ENCODE data around the gene HOXA10.

HOXA10 gene

DNA sequence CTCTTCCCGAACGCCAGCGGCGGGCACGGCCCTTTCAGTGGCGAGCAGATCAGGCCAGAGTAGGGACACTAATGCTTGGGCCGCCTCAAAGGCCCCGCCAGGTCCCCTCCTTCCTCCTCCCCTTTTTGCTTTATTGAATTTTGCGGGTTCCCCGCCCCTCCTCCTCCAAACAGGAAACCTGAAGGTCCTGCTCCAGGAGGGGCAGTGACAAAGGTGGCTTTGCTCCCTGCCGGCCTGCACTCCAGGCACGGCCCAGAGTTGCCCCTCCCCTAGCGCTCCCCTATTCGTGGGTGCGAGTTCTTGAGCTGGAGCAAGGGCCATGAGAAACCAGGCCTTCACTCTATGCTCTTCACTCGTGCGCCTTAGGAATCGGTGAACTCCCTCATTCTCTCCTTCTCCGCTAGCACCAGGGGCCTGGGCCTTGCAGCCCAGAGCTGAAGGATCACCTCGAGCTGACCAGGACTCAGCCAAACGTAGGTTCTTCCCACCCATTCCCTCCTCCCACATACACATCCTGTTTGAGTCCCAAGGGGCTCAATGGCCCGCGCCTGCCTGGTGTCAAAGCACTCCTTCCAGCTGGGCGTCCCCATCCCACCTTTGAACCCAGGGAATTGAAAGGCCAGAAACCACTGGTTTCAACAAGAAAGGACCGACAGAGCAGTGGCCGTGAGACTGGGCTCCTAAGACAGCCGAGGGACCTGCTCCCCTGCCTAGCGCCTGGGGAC, 25.9 kb downstream of the HOXA10 start:
- H3K36me3 ChIP-seq (ENCODE audit: control insufficient read depth, insufficient read depth, low read length): no peaks in the 10 kb centered on the region

GRCh38 chr7:27147199-27148030, 26.7 kb downstream of the HOXA10 start, which contains the start of gene HOXA6:
Gene HOXA6, minus strand, starts transcription at chr7:27147774. Its CDS starts 25 bp downstream, at chr7:27147749.
- Histone ChIP-seq H3K9me3 (ENCODE audit: control insufficient read depth, low read length) (no peaks in the 10 kb centered on the region), H3K4me3 (ENCODE audit: insufficient read depth, low read depth, low read length, poor library complexity, severe bottlenecking) (no peak within 1 kb of the TSS), H3K4me1 (ENCODE audit: control insufficient read depth, insufficient read depth, low read length, poor library complexity, severe bottlenecking) (peaks cover 25% of the 10 kb centered on the region), H3K27me3 (replicated peaks; ENCODE audit: control insufficient read depth, insufficient read depth, low read length, poor library complexity, severe bottlenecking) (peaks cover 64% of the 10 kb centered on the region), H3K36me3 (ENCODE audit: control insufficient read depth, insufficient read depth, low read length) (no peaks in the 10 kb centered on the region), H3K27ac (ENCODE audit: insufficient read depth, low read length, poor library complexity, severe bottlenecking) (no peak within 1 kb of the TSS)
- no peak for DNase-seq

More for the DNA sequence above, 25.9 kb downstream of the HOXA10 start:
- no peak overlapping the region for H3K27ac ChIP-seq (ENCODE audit: insufficient read depth, low read length, poor library complexity, severe bottlenecking)
- H3K9me3 ChIP-seq (ENCODE audit: control insufficient read depth, low read length): no peaks in the 10 kb centered on the region
- H3K4me1 ChIP-seq (ENCODE audit: control insufficient read depth, insufficient read depth, low read length, poor library complexity, severe bottlenecking): peaks cover 25% of the 10 kb centered on the region
- no peak for DNase-seq
- H3K27me3 ChIP-seq (replicated peaks; ENCODE audit: control insufficient read depth, insufficient read depth, low read length, poor library complexity, severe bottlenecking): peaks cover 66% of the 10 kb centered on the region
- no peak overlapping the region for H3K4me3 ChIP-seq (ENCODE audit: insufficient read depth, low read depth, low read length, poor library complexity, severe bottlenecking)

DNA sequence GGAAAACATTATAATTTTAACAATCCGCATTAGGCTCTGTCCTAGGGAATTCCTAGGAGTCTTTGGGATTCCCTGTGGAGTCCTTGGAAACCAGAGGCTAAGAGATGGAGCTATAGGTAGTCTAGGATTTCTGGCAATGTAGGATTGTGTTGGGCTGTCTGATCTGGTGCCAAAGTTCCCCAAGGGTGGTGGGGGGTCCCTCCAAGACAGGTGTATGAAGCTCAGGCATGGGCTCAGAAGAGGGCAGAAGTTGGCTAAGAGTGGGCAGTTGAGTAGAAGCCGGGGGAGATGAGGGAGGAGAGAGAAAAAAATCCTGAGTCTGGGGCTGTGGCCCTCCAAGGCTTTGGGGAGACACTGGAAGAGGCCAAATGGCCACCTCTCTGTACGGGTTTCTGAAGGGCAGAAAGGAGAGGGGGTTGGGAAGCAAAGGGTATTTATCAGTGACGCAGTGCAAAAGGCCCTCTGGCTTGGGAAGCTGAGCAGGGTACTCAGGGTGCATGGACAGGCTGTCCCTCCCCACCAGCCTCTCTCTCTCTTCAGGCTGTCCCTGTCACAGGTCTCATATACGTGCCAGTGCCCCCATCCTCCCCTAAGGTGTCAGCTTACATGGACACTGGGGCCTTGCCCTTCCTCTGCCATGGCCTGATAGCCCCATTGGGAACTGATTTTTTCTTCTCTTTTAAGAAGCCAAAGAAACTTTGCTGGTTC, 27.5 kb downstream of the HOXA10 start:
- no peak overlapping the region for H3K4me3 ChIP-seq (ENCODE audit: insufficient read depth, low read depth, low read length, poor library complexity, severe bottlenecking)
- H3K36me3 ChIP-seq (ENCODE audit: control insufficient read depth, insufficient read depth, low read length): no peaks in the 10 kb centered on the region
- DNase-seq: no peak
- peaks cover 56% of the 10 kb centered on the region for H3K27me3 ChIP-seq (replicated peaks; ENCODE audit: control insufficient read depth, insufficient read depth, low read length, poor library complexity, severe bottlenecking)
- H3K4me1 ChIP-seq (ENCODE audit: control insufficient read depth, insufficient read depth, low read length, poor library complexity, severe bottlenecking): peaks cover 19% of the 10 kb centered on the region
- H3K9me3 ChIP-seq (ENCODE audit: control insufficient read depth, low read length): no peaks in the 10 kb centered on the region
- no peak overlapping the region for H3K27ac ChIP-seq (ENCODE audit: insufficient read depth, low read length, poor library complexity, severe bottlenecking)

- Histone ChIP-seq H3K4me3 (ENCODE audit: insufficient read depth, low read depth, low read length, poor library complexity, severe bottlenecking) (no peak overlapping the region), H3K36me3 (ENCODE audit: control insufficient read depth, insufficient read depth, low read length) (no peaks in the 10 kb centered on the region), H3K27ac (ENCODE audit: insufficient read depth, low read length, poor library complexity, severe bottlenecking) (no peak overlapping the region), H3K27me3 (replicated peaks; ENCODE audit: control insufficient read depth, insufficient read depth, low read length, poor library complexity, severe bottlenecking) (peaks cover 49% of the 10 kb centered on the region), H3K9me3 (ENCODE audit: control insufficient read depth, low read length) (no peaks in the 10 kb centered on the region), H3K4me1 (ENCODE audit: control insufficient read depth, insufficient read depth, low read length, poor library complexity, severe bottlenecking) (peaks cover 12% of the 10 kb centered on the region)
- no peak for DNase-seq
These were observed 28.2 kb downstream of the HOXA10 start for GRCh38 chr7:27145914-27146412.

GRCh38 chr7:27145165-27145913, 28.8 kb downstream of the HOXA10 start:
- no peak for DNase-seq
- no peaks in the 10 kb centered on the region for H3K36me3 ChIP-seq (ENCODE audit: control insufficient read depth, insufficient read depth, low read length)
- no peaks in the 10 kb centered on the region for H3K9me3 ChIP-seq (ENCODE audit: control insufficient read depth, low read length)
- H3K27ac ChIP-seq (ENCODE audit: insufficient read depth, low read length, poor library complexity, severe bottlenecking): no peak overlapping the region
- H3K4me1 ChIP-seq (ENCODE audit: control insufficient read depth, insufficient read depth, low read length, poor library complexity, severe bottlenecking): peaks cover 6% of the 10 kb centered on the region
- no peak overlapping the region for H3K4me3 ChIP-seq (ENCODE audit: insufficient read depth, low read depth, low read length, poor library complexity, severe bottlenecking)
- peaks cover 44% of the 10 kb centered on the region for H3K27me3 ChIP-seq (replicated peaks; ENCODE audit: control insufficient read depth, insufficient read depth, low read length, poor library complexity, severe bottlenecking)

- Histone ChIP-seq H3K36me3 (ENCODE audit: control insufficient read depth, insufficient read depth, low read length) (no peaks in the 10 kb centered on the region), H3K9me3 (ENCODE audit: control insufficient read depth, low read length) (no peaks in the 10 kb centered on the region), H3K27ac (ENCODE audit: insufficient read depth, low read length, poor library complexity, severe bottlenecking) (no peak overlapping the region), H3K27me3 (replicated peaks; ENCODE audit: control insufficient read depth, insufficient read depth, low read length, poor library complexity, severe bottlenecking) (peaks cover 38% of the 10 kb centered on the region), H3K4me3 (ENCODE audit: insufficient read depth, low read depth, low read length, poor library complexity, severe bottlenecking) (no peak overlapping the region), H3K4me1 (ENCODE audit: control insufficient read depth, insufficient read depth, low read length, poor library complexity, severe bottlenecking) (peaks cover 4% of the 10 kb centered on the region)
- no peak for DNase-seq
These were observed 29.3 kb downstream of the HOXA10 start for GRCh38 chr7:27144781-27145164.

DNA sequence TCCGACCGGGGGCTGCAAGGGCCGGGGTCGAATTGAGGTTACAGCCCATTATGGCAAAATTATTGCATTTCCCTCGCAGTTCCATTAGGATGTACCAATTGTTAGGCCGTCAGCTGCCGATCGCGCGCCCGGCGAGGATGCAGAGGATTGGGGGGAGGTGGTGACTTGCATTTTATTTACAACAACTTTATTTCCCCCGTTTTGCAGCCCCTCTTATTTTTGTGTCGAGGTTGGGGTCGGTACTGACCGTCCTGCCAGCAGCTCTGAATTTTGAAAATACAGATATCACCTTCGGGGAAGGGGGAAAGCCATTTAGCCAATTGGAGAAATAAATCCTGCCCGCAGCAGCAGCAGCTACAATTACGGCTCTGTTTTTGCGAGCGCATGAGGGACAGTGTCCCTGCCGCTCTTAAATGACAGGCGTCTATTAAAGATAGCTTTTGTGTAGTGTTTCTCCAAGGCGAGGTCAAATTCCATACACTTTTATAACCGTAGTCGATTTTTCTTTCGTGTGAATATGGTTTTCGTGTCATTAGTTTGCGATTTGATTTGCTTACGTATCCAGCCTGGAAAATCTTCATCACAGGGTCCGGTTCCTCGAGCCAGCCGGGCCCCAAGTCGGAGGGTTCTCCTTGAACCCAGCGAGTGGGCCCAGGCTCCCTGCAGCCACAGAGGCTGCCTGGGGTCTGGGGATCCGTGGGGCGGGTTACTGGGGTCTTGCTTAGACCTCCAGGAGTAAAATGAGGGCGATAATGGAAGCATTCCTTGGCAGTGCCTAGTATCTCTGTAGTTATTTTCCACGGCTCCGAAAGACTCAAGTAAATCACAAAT, 30.0 kb downstream of the HOXA10 start:
- peaks cover 4% of the 10 kb centered on the region for H3K4me1 ChIP-seq (ENCODE audit: control insufficient read depth, insufficient read depth, low read length, poor library complexity, severe bottlenecking)
- no peak overlapping the region for H3K27ac ChIP-seq (ENCODE audit: insufficient read depth, low read length, poor library complexity, severe bottlenecking)
- H3K9me3 ChIP-seq (ENCODE audit: control insufficient read depth, low read length): no peaks in the 10 kb centered on the region
- peaks cover 33% of the 10 kb centered on the region for H3K27me3 ChIP-seq (replicated peaks; ENCODE audit: control insufficient read depth, insufficient read depth, low read length, poor library complexity, severe bottlenecking)
- no peak overlapping the region for H3K4me3 ChIP-seq (ENCODE audit: insufficient read depth, low read depth, low read length, poor library complexity, severe bottlenecking)
- DNase-seq: no peak
- H3K36me3 ChIP-seq (ENCODE audit: control insufficient read depth, insufficient read depth, low read length): no peaks in the 10 kb centered on the region

GRCh38 chr7:27143023-27143949, 30.8 kb downstream of the HOXA10 start, which contains the start of gene HOXA5:
Gene HOXA5, minus strand, starts transcription at chr7:27143681. Its CDS starts 74 bp downstream, at chr7:27143607.
- H3K9me3 ChIP-seq (ENCODE audit: control insufficient read depth, low read length): no peaks in the 10 kb centered on the region
- H3K4me1 ChIP-seq (ENCODE audit: control insufficient read depth, insufficient read depth, low read length, poor library complexity, severe bottlenecking): peaks cover 4% of the 10 kb centered on the region
- H3K27ac ChIP-seq (ENCODE audit: insufficient read depth, low read length, poor library complexity, severe bottlenecking): no peak within 1 kb of the TSS
- H3K4me3 ChIP-seq (ENCODE audit: insufficient read depth, low read depth, low read length, poor library complexity, severe bottlenecking): no peak within 1 kb of the TSS
- H3K27me3 ChIP-seq (replicated peaks; ENCODE audit: control insufficient read depth, insufficient read depth, low read length, poor library complexity, severe bottlenecking): peaks cover 24% of the 10 kb centered on the region
- no peak for DNase-seq
- H3K36me3 ChIP-seq (ENCODE audit: control insufficient read depth, insufficient read depth, low read length): no peaks in the 10 kb centered on the region

All from effector memory CD4-positive, alpha-beta T cell (primary cell).